ENCODE results near the gene SFTPA2. TPM values are rescaled to one million over a fixed set of nuclear protein-coding genes. Genes with fewer than 3 reads are reported as not detected.

Gene SFTPA2
- total and polyA plus RNA-seq, 10 of the 15 experiments (the other 5 are each of a cell fraction or from before 2014, with no cell fraction given): 0.03 to 4.2 TPM; not detected in 8

- Histone ChIP-seq H3K9ac (ENCODE audit: control insufficient read depth, insufficient read depth, low read length) (no peak overlapping the region), H3K4me2 (ENCODE audit: control insufficient read depth, insufficient read depth) (no peak overlapping the region), H3K79me2 (ENCODE audit: control insufficient read depth, insufficient read depth, low read length) (no peaks in the 10 kb centered on the region), H3K27me3 (replicated peaks in 1 of 2; ENCODE audit: control insufficient read depth in 2 of 2, insufficient read depth in 2 of 2, low read length in 1 of 2) (peaks cover 0 to 6% of the 10 kb centered on the region in 2 experiments), H3K36me3 (ENCODE audit: control insufficient read depth in 2 of 2, insufficient read depth in 2 of 2, low read length in 1 of 2) (no peaks in the 10 kb centered on the region), H4K20me1 (ENCODE audit: control insufficient read depth, insufficient read depth) (no peaks in the 10 kb centered on the region), H3K27ac (ENCODE audit: control insufficient read depth, insufficient read depth) (no peak overlapping the region), H2AFZ (ENCODE audit: control insufficient read depth, low read depth, low read length) (no peak overlapping the region), H3K9me3 (replicated peaks; ENCODE audit: control insufficient read depth, insufficient read depth, low read length) (no peaks in the 10 kb centered on the region), H3K4me1 (ENCODE audit: control insufficient read depth, insufficient read depth, low read length) (no peaks in the 10 kb centered on the region), H3K4me3 (no peak overlapping the region)
- in situ Hi-C loops (cut with MboI): no loop called here
- ChIA-PET SMC1A (ENCODE audit: uncharacterized antibody, unreplicated experiment) (no interaction called here), CTCF (interaction anchor here (0.6 kb wide), 1 partner anchor 487 kb away, joined by 3 read pairs; no protein-coding TSS in a partner anchor), POLR2A (no interaction called here), RAD21 (ENCODE audit: unreplicated experiment) (interaction anchor here (0.6 kb wide), 1 partner anchor 25 kb away, joined by 3 read pairs; no protein-coding TSS in a partner anchor)
- TF ChIP-seq, protein P1, sequence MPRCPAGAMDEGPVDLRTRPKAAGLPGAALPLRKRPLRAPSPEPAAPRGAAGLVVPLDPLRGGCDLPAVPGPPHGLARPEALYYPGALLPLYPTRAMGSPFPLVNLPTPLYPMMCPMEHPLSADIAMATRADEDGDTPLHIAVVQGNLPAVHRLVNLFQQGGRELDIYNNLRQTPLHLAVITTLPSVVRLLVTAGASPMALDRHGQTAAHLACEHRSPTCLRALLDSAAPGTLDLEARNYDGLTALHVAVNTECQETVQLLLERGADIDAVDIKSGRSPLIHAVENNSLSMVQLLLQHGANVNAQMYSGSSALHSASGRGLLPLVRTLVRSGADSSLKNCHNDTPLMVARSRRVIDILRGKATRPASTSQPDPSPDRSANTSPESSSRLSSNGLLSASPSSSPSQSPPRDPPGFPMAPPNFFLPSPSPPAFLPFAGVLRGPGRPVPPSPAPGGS (IDR thresholded peaks at IDR 0.05; ENCODE audit: borderline replicate concordance, insufficient read depth, low read depth, low read length, poor library complexity, severe bottlenecking): no peak
- TF ChIP-seq EP300 (IDR thresholded peaks at IDR 0.05; ENCODE audit: borderline replicate concordance in 1 of 2, control insufficient read depth in 1 of 2, low read depth in 2 of 2, low read length in 2 of 2): no peak
- no peak for TF ChIP-seq TARDBP (IDR thresholded peaks at IDR 0.05; ENCODE audit: borderline replicate concordance)
- no peak for TF ChIP-seq KLF5 (IDR thresholded peaks at IDR 0.05; ENCODE audit: partially characterized antibody)
- no peak for TF ChIP-seq MAX (IDR thresholded peaks at IDR 0.05; ENCODE audit: low read depth, low read length)
- no peak for TF ChIP-seq YY1 (IDR thresholded peaks at IDR 0.05; ENCODE audit: low read depth, low read length)
- TF ChIP-seq NRF1 (conservative IDR thresholded peaks at IDR 0.05; ENCODE audit: low read depth, low read length): no peak
- no peak for TF ChIP-seq ZNF687 (IDR thresholded peaks at IDR 0.05)
- no peak for TF ChIP-seq SIX5 (IDR thresholded peaks at IDR 0.05; ENCODE audit: low read depth, low read length, severe bottlenecking)
- no peak for TF ChIP-seq POU2F2 (IDR thresholded peaks at IDR 0.05; ENCODE audit: borderline replicate concordance, low read depth, low read length)
- no peak for TF ChIP-seq ZSCAN29 (IDR thresholded peaks at IDR 0.05)
- TF ChIP-seq RAD21 (IDR thresholded peaks at IDR 0.05; ENCODE audit: insufficient read depth, low read depth, low read length): no peak
- no peak for TF ChIP-seq RB1 (IDR thresholded peaks at IDR 0.05; ENCODE audit: borderline replicate concordance)
- no peak for TF ChIP-seq CREM (IDR thresholded peaks at IDR 0.05; ENCODE audit: low read depth)
- no peak for TF ChIP-seq EGR1 (IDR thresholded peaks at IDR 0.05; ENCODE audit: borderline replicate concordance in 1 of 2, low read depth in 2 of 2, low read length in 2 of 2)
- no peak for TF ChIP-seq RFX5 (IDR thresholded peaks at IDR 0.05; ENCODE audit: low read depth, low read length)
- TF ChIP-seq ATF7 (IDR thresholded peaks at IDR 0.05; ENCODE audit: low read depth): no peak
- TF ChIP-seq SMAD1 (IDR thresholded peaks at IDR 0.05; ENCODE audit: low read depth, partially characterized antibody): no peak
- DNase-seq (ENCODE audit: low read depth, low spot score) (no peak), ATAC-seq (no peak), FAIRE-seq (no peak)
- WGBS (ENCODE audit: insufficient coverage, insufficient replicate concordance, low lambda C conversion rate, missing lambda C conversion rate): 43% methylated on average over 11 of the region's 11 CpGs
- BruUV-seq (replicated peaks): no TSS peak
- intact Hi-C loops (cut with micrococcal nuclease; ENCODE audit: unreplicated experiment): no loop called here
Observed at GRCh38 chr10:79555354-79556309, 4.6 kb downstream of the SFTPA2 start.
